GM15510 (cell line): ENCODE results near the gene HDGFL3.

Experiments
- POLR2A ChIP-seq: IDR thresholded peaks from 3 replicates; pipeline ENCODE4 v1.6.1; 2011; ENCODE audit warnings: borderline replicate concordance; ENCODE audit not compliant: insufficient read length; ENCODE audit errors: extremely low read depth

HDGFL3 gene

GRCh38 chr15:83113881-83114674 lies 93.5 kb downstream of the HDGFL3 start:
- no peak for TF ChIP-seq POLR2A

GRCh38 chr15:83112956-83113299 lies 94.7 kb downstream of the HDGFL3 start:
- no peak for TF ChIP-seq POLR2A

GRCh38 chr15:83112233-83112955 lies 95.2 kb downstream of the HDGFL3 start:
- TF ChIP-seq POLR2A, result no peak

- TF ChIP-seq POLR2A, result no peak
Observed at GRCh38 chr15:83111149-83111548, 96.5 kb downstream of the HDGFL3 start.

GRCh38 chr15:83110381-83110780 lies 97.2 kb downstream of the HDGFL3 start:
- no peak for TF ChIP-seq POLR2A

GRCh38 chr15:83109532-83109931 lies 98.1 kb downstream of the HDGFL3 start:
- TF ChIP-seq POLR2A, result no peak

GRCh38 chr15:83108266-83109219 lies 99.1 kb downstream of the HDGFL3 start:
- peak; percentile 54 for TF ChIP-seq POLR2A

GRCh38 chr15:83107841-83108181 lies 99.8 kb downstream of the HDGFL3 start:
- no peak for TF ChIP-seq POLR2A

- peak; percentile 36 for TF ChIP-seq POLR2A
Observed at GRCh38 chr15:83106994-83107840, 100.4 kb downstream of the HDGFL3 start, which contains the start of gene TM6SF1. TSS of gene TM6SF1 (plus strand) at chr15:83107645. CDS start at chr15:83107681, 36 bp downstream.

GRCh38 chr15:83105440-83105839 lies 102.2 kb downstream of the HDGFL3 start:
- no peak for TF ChIP-seq POLR2A

- TF ChIP-seq POLR2A, result no peak
Observed at GRCh38 chr15:83104141-83104540, 103.5 kb downstream of the HDGFL3 start.

- no peak for TF ChIP-seq POLR2A
Observed at GRCh38 chr15:83102346-83102745, 105.3 kb downstream of the HDGFL3 start.

GRCh38 chr15:83100097-83100646 lies 107.5 kb downstream of the HDGFL3 start:
- TF ChIP-seq POLR2A, result no peak

- no peak for TF ChIP-seq POLR2A
Observed at GRCh38 chr15:83099290-83099689, 108.3 kb downstream of the HDGFL3 start.
